Activated naive CD4-positive, alpha-beta T cell treated with anti-CD3 and anti-CD28 coated beads, Interleukin-2, amount 50 U/mL, for 72 hours (primary cell): ENCODE data around the gene CYBC1. TPM values are rescaled to one million over a fixed set of nuclear protein-coding genes. Genes with fewer than 3 reads are reported as not detected.

Experiments
- ATAC-seq, 2 donors: fragments of 150-1000 bp; cut with Tn5 transposase; 2 replicates each; pipeline ENCODE4 v1.10.0; 2021; ENCODE audit warnings: mild to moderate bottlenecking in 2 of 2, moderate library complexity in 2 of 2
- DNase-seq, 2 donors: peaks; one replicate each; pipeline ENCODE4 v3.0.0; 2021 to 2022; ENCODE audit warnings: low spot score in 2 of 2
- H3K27ac Mint-ChIP-seq, 2 donors: one replicate each; pipeline ENCODE4 v1.8.0; 2022; ENCODE audit warnings: mild to moderate bottlenecking in 2 of 2, mixed read lengths in 2 of 2
- H3K36me3 Mint-ChIP-seq, 2 donors: one replicate each; pipeline ENCODE4 v1.8.0; 2022; ENCODE audit warnings: mixed read lengths in 2 of 2
- H3K9me3 Mint-ChIP-seq, 2 donors: one replicate each; pipeline ENCODE4 v1.8.0; 2022; ENCODE audit warnings: mixed read lengths in 2 of 2
- total RNA-seq, 2 donors: library from RNA; stranded (reverse); gene quantifications; one replicate each; pipeline ENCODE4 v1.2.3, GENCODE V29; 2022

CYBC1 gene
- total RNA-seq, 2 donors from 2014 or later, result 205 to 401 TPM

GRCh38 chr17:82443465-82444283, 6.9 kb downstream of the CYBC1 start:
- no peaks in the 10 kb centered on the region for H3K9me3 Mint-ChIP-seq
- H3K27ac Mint-ChIP-seq, result peak overlapping the region in 1 of 2 donors; percentile 50

GRCh38 chr17:82442643-82443464, 7.7 kb downstream of the CYBC1 start:
- ATAC-seq (no peak), DNase-seq (no peak)
- Mint-ChIP-seq H3K27ac (peak overlapping the region in 1 of 2 donors; percentile 65), H3K36me3 (peaks cover 0 to 16% of the 10 kb centered on the region in 2 donors), H3K9me3 (no peaks in the 10 kb centered on the region)

More at GRCh38 chr17:82443465-82444283, 6.9 kb downstream of the CYBC1 start:
- H3K36me3 Mint-ChIP-seq, result peaks cover 0 to 17% of the 10 kb centered on the region in 2 donors
- DNase-seq, result peak in 1 of 2 donors; percentile 3
- no peak for ATAC-seq

- H3K27ac Mint-ChIP-seq, result no peak overlapping the region
- no peak for ATAC-seq
- peaks cover 0 to 9% of the 10 kb centered on the region in 2 donors for H3K36me3 Mint-ChIP-seq
These were observed 8.7 kb downstream of the CYBC1 start for GRCh38 chr17:82441691-82442487.

GRCh38 chr17:82440991-82441627, 9.4 kb downstream of the CYBC1 start:
- Mint-ChIP-seq H3K36me3 (peaks cover 0 to 3% of the 10 kb centered on the region in 2 donors), H3K27ac (no peak overlapping the region), H3K9me3 (no peaks in the 10 kb centered on the region)
- DNase-seq, result no peak
- ATAC-seq, result no peak

More at GRCh38 chr17:82441691-82442487, 8.7 kb downstream of the CYBC1 start:
- H3K9me3 Mint-ChIP-seq, result no peaks in the 10 kb centered on the region
- no peak for DNase-seq

- ATAC-seq (no peak), DNase-seq (no peak)
- Mint-ChIP-seq H3K36me3 (no peaks in the 10 kb centered on the region), H3K27ac (no peak overlapping the region), H3K9me3 (no peaks in the 10 kb centered on the region)
These were observed 10.0 kb downstream of the CYBC1 start for GRCh38 chr17:82440469-82440981.

- ATAC-seq, result no peak
- H3K27ac Mint-ChIP-seq, result peak overlapping the region in 1 of 2 donors; percentile 64
- H3K9me3 Mint-ChIP-seq, result no peaks in the 10 kb centered on the region
- H3K36me3 Mint-ChIP-seq, result no peaks in the 10 kb centered on the region
- no peak for DNase-seq
These were observed 10.7 kb downstream of the CYBC1 start for GRCh38 chr17:82439829-82440365.

GRCh38 chr17:82439194-82439828, 11.2 kb downstream of the CYBC1 start:
- H3K36me3 Mint-ChIP-seq, result no peaks in the 10 kb centered on the region
- H3K27ac Mint-ChIP-seq, result peak overlapping the region in 1 of 2 donors; percentile 64
- ATAC-seq (no peak), DNase-seq (no peak)
- no peaks in the 10 kb centered on the region for H3K9me3 Mint-ChIP-seq

- no peaks in the 10 kb centered on the region for H3K9me3 Mint-ChIP-seq
- H3K36me3 Mint-ChIP-seq, result no peaks in the 10 kb centered on the region
- peak in 1 of 2 donors; percentile 6 for DNase-seq
- ATAC-seq, result no peak
- peak overlapping the region in 1 of 2 donors; percentile 64 for H3K27ac Mint-ChIP-seq
These were observed 12.0 kb downstream of the CYBC1 start for GRCh38 chr17:82438401-82439193.

- no peak for ATAC-seq
- Mint-ChIP-seq H3K36me3 (no peaks in the 10 kb centered on the region), H3K27ac (peak overlapping the region in 1 of 2 donors; percentile 51), H3K9me3 (no peaks in the 10 kb centered on the region)
- DNase-seq, result no peak
These were observed 13.3 kb downstream of the CYBC1 start for GRCh38 chr17:82437325-82437668.

- no peak for ATAC-seq
- Mint-ChIP-seq H3K9me3 (no peaks in the 10 kb centered on the region), H3K27ac (peak overlapping the region; percentile 14 to 51), H3K36me3 (no peaks in the 10 kb centered on the region)
- no peak for DNase-seq
These were observed 13.8 kb downstream of the CYBC1 start for GRCh38 chr17:82436601-82437324.

GRCh38 chr17:82435601-82436583, 14.7 kb downstream of the CYBC1 start:
- H3K9me3 Mint-ChIP-seq, result no peaks in the 10 kb centered on the region
- H3K27ac Mint-ChIP-seq, result peak overlapping the region in 1 of 2 donors; percentile 14
- H3K36me3 Mint-ChIP-seq, result no peaks in the 10 kb centered on the region
- ATAC-seq, result no peak
- DNase-seq, result no peak

- DNase-seq, result no peak
- no peaks in the 10 kb centered on the region for H3K36me3 Mint-ChIP-seq
- H3K27ac Mint-ChIP-seq, result no peak overlapping the region
- ATAC-seq, result no peak
- H3K9me3 Mint-ChIP-seq, result no peaks in the 10 kb centered on the region
These were observed 15.4 kb downstream of the CYBC1 start for GRCh38 chr17:82435103-82435502.

GRCh38 chr17:82434216-82434565, 16.4 kb downstream of the CYBC1 start:
- H3K36me3 Mint-ChIP-seq, result peaks cover 0 to 4% of the 10 kb centered on the region in 2 donors
- no peak overlapping the region for H3K27ac Mint-ChIP-seq
- no peaks in the 10 kb centered on the region for H3K9me3 Mint-ChIP-seq
- DNase-seq (no peak), ATAC-seq (peak in 1 of 2 donors; percentile 35)
